GM19452 (cell line): ENCODE data around the gene VSNL1.
A peak's percentile ranks its signal among the peaks of the same experiment; 100 is the strongest.

ENCODE experiments used
- ATAC-seq: cut with Tn5 transposase; IDR thresholded peaks from one replicate; pipeline ENCODE4 v1.9.1; 2021; ENCODE audit not compliant: unreplicated experiment

Gene VSNL1

GRCh38 chr2:17540093-17540812, at the start of gene VSNL1:
Gene VSNL1 (plus strand): TSS chr2:17540696. CDS start chr2:17592075, 51,379 bp downstream.
- ATAC-seq, result no peak

DNA sequence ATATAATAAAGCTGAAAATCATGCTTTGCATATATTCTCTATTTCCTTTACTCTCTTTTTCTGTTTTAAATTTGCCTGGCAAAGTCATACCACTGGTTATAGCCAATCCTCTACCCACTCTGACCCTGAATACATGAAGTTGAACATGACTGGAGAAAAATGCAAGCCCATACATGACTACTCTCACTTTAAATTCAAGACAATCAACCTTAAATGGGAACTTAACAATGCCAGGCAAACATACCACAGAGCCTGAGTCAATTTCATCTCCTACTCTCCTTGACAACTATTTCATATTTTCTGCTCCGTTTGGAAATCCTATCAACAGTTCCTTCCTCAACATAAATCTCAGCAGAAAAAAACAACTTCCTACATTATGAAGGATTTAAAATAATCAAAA, 44.9 kb upstream of the VSNL1 start:
- ATAC-seq, result no peak

- ATAC-seq, result no peak
Observed at GRCh38 chr2:17497718-17498117, 42.8 kb upstream of the VSNL1 start.

- ATAC-seq, result no peak
Observed at GRCh38 chr2:17506736-17507616, 33.5 kb upstream of the VSNL1 start.

DNA sequence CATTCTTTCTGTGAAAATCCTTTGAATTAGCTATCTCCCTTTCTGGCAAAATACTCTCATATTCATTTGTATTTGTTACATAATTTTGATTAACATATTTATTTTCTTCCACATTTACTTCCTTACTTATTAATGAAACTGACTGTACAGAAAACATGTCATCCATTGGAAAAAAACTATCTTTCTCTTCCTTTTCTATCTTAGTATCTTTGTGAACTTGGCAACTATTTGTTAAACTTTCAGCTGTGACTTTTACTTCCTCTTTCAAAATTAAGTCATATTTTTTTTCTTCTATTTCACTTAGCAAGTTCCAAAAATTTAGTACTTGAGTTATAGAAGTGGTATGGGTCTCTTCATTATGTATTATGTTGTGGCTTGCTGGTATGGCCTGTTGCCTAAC, 24.8 kb upstream of the VSNL1 start:
- no peak for ATAC-seq

- ATAC-seq, result peak; percentile 17
Observed at GRCh38 chr2:17517481-17518211, 22.9 kb upstream of the VSNL1 start.

- ATAC-seq, result peak; percentile 75
Observed at GRCh38 chr2:17518212-17519154, 22.0 kb upstream of the VSNL1 start, which contains the start of gene RAD51AP2. Gene RAD51AP2 (minus strand): TSS chr2:17518440. CDS start chr2:17518415, 25 bp downstream.

DNA sequence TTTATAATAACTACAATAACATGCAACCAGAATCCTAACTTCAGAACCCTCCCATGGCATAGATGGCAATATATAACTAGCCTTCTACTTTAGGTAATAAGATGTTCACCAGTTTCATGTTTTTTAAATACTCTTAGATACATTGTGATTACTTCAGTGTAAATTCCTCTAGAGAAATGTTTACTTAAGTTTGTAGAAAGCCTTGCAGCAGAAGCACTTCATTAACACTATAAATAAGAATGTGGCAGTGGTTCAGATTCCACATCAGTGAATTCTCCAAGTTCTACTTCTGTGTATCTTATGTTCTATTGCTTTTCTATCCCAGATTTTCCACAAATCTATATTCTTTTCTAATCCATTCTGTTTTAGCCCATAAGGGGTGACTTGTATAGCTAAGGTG, 21.0 kb upstream of the VSNL1 start:
- ATAC-seq, result no peak

GRCh38 chr2:17520761-17521160, 19.7 kb upstream of the VSNL1 start:
- no peak for ATAC-seq

- no peak for ATAC-seq
Observed at GRCh38 chr2:17521621-17522020, 18.9 kb upstream of the VSNL1 start.

- no peak for ATAC-seq
Observed at GRCh38 chr2:17522303-17522702, 18.2 kb upstream of the VSNL1 start.

DNA sequence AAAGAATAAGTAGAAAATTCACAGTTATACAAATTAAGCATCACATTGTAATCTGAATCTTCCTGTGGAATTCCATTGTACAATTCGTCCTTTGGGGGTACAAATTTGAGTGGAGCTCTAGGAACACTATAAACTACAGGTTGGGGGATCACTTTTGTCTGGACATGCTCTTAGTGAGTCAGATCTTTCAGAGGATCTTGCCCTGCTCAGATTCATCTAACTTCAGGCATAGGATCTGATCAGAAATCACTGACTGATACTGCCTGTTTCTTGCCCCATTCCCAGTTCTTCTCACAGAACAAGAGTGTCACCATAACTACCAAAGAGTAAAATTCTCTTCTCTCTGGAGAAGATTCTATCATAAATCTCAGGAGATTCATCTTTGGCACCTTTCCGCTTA, 10.7 kb upstream of the VSNL1 start:
- no peak for ATAC-seq

GRCh38 chr2:17533546-17533945, 7.0 kb upstream of the VSNL1 start:
- no peak for ATAC-seq

DNA sequence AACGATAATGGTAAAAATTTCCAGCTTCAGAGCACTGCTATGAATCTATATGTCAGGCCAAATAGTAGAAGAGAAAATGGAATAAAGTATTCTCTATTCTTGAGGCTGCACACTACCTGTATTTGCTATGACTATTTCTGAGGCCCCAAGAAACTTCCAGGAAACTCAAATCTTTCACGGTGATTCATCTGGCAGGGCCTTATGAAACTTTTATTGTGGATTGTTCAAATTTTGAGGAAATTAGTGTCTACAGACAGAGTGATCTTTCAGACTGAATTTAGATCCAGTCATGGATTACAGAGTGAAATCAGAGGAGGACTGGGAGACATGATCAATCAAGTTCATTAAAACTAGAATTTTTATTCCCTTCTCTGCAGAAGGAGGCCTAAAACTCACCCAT, 4.1 kb upstream of the VSNL1 start:
- ATAC-seq, result no peak

DNA sequence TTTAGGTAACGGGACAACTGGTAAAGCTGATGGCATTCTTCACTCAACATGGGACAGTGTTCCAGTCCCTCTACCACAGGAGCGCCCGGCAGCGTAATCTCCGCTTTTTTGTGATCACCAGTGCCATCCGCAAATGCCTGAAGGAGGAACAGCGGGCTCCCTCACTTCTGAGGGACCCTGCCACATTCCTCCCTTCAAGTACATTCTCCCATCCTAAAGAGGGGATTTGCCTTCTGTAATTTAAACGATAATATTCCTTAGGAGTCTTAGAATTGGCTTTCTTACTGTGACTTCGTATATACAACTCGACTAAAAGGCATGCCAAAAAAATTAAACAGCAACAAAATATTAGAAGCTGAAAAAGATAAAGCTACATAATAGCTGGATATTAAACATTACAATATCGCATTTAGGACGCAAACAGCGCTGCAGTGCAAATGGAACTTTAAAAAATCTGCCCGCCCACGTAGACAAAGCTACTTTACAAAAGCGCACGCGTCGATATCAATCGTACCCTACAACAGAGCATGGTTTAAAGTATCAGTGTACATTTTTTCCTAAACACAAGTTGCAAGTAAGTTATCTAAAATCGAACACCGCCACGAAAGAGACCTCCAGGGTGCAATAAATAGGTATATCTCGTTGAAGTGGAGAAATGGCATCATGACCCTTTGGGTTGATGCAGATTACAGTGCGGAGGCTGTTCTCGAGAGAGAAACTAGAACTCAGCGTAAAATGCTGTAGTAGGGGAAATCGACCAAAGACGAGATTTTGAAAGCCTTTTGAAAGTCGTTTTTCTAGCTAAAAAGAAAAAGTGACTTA, 2.3 kb upstream of the VSNL1 start:
- no peak for ATAC-seq

- ATAC-seq, result no peak
Observed at GRCh38 chr2:17538844-17539554, 1.5 kb upstream of the VSNL1 start.

DNA sequence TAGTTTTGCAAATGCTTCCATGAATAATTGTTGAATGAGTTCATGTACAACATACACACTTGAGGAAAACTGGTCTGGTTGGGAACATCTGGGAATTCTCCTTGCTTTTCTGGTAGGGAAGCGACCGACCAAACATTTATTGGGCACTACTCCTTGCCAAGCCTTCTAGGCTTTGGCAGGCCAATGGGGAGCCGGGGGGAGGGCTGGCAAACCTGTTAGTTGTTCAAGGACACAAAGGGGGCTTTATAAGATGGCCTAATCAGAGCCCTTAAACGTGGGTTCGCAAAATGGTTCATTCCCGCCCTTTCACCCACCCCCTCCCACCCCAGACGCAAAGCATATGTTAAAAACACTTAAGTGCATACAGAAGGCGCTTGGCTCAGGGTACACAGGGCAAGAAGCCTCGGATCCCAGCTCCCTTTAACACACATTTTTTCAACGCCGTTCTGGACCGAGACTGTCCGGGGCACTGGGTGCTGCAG, 844 bp upstream of the VSNL1 start:
- no peak for ATAC-seq

DNA sequence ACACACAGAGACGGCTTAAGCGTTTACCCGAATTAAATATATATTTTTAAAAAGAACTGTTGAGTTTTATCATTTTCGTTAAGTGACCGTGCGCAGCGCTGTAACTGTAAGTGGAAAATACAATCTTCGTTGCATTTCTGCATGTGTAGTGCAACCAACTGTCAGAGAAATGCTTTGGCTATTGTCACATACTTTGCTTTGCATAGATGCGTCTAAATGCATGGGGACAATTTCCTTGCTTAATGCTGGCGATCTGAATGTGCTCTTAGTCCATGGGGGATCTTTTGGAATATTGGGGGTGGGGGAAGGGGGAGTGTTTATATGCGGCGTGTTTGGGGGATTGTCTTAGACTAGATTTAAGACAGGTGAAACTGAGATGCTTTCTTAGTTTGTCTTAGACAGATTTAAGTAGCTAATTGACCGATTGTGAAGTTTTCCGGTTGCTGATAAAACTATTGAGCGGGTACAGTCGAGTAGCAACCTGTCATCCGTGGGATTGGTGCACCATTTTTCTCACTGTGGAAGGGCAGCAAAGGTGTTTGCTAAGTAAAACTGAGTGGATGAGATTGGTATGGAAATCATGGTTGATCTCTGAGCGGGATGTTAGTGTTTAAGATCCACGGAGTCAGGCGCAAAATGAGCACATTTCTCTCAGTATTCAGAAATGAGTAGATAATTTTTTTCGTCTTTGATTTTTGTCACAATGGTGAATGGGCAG, 476 bp downstream of the VSNL1 start:
- ATAC-seq, result no peak
